HG02885 (cell line): Measurements from ENCODE around the gene MPV17.
"Not testable (repeated sequence)": the region's sequence is repeated elsewhere in the genome, so short reads cannot be mapped to it uniquely, and the experiment has no call there.

Experiments used
- ATAC-seq: cut with Tn5 transposase; IDR thresholded peaks from one replicate; pipeline ENCODE4 v1.9.1; 2021; ENCODE audit warnings: mild to moderate bottlenecking; ENCODE audit not compliant: unreplicated experiment, poor library complexity

MPV17 gene

GRCh38 chr2:27323596-27324285 lies 844 bp upstream of the MPV17 start:
- no peak for ATAC-seq

- ATAC-seq = no peak
Observed at GRCh38 chr2:27322301-27322765, 564 bp downstream of the MPV17 start.

DNA sequence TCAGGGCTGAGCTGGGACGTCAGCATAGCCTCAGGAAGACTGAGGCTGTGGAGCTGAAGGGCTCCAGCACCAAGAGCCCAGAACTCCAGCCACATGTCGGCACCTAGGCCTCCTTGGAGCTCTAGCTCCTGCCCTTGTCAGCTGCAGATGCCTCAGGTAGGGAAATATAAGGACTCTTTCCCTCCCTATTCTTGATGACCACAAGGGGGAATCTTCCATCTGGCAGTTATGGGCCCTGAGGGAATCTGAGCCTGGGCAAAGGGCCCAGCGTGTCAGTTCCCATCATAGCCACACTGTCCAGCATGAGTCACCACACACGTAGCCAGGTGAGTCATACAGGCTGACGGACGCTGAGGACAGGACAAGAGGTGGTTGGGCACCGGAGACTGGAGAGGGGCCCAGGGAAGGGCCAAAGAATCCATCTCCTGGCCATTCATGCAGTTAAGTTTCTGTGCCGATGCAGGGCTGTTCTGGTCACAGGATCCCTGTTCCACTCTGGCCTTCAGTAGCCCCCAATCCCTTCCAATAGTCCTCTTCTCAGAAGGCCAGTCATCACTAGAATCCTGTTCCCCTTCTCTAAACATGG lies 1.8 kb downstream of the MPV17 start:
- ATAC-seq = no peak

DNA sequence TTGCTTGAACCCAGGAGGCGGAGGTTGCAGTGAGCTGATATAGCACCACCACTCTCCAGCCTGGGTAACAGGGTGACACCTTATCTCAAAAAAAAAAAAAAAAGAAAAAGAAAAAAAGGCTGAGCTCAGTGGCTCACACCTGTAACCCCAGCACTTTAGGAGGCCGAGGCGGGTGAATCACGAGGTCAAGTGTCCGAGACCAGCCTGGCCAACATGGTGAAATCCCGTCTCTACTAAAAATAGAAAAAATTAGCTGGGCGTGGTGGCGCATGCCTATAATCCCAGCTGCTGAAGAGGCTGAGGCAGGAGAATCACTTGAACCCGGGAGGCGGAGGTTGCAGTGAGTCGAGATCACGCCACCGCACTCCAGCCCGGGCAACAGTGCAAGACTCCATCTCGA lies 3.1 kb downstream of the MPV17 start:
- ATAC-seq = not testable (repeated sequence)

- ATAC-seq = no peak
Observed at GRCh38 chr2:27316655-27317412, 6.1 kb downstream of the MPV17 start.

- no peak for ATAC-seq
Observed at GRCh38 chr2:27315122-27315521, 7.8 kb downstream of the MPV17 start.

DNA sequence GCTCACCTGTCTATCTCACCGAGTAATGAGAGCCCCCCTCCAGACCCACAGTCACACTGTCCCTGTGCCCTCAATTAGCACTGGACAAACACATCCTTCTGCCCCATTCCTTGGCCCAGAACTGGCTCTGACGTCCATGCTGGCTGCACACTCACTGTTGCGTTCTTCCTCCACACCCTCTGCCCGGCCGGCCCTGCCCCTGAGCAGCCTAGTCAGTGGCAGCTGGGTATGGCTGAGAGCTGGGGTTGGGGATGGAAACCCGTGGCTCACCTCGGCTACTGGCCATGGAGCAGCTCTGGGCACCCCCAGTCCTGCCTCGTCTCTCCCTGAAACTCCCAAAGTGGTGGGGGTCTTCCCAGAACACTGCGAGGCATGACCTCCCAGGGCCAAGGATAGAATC lies 8.2 kb downstream of the MPV17 start:
- no peak for ATAC-seq

DNA sequence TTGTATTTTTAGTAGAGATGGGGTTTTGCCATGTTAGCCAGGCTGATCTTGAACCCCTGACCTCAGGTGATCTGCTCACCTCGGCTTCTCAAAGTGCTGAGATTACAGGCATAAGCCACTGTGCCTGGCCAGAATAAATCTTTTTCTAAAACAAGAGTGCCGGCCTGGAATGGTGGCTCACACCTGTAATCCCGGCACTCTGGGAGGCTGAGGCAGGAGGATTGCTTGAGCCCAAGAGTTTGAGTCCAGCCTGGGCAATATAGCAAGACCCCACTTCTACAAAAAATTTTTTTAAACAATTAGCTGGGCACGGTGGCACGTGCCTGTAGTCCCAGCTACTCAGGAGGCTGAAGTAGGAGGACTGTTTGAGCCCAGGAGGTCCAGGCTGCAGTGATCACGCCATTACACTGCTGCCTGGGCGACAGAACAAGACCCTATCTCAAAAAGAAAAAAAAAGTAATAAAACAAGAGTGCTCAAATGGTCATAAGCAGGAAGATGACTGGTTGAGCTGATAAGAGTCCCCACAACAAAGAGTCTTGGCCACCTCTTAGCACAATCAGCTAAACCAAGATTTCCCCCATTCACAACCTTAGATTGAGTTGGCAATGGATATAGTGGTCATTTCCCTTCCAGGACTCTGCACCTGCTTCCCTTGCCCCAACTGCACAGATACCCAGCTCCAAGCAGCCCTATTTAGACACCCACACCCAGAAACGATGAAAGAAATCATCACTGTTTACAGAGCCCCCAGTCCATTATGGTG lies 8.8 kb downstream of the MPV17 start:
- ATAC-seq = no peak

DNA sequence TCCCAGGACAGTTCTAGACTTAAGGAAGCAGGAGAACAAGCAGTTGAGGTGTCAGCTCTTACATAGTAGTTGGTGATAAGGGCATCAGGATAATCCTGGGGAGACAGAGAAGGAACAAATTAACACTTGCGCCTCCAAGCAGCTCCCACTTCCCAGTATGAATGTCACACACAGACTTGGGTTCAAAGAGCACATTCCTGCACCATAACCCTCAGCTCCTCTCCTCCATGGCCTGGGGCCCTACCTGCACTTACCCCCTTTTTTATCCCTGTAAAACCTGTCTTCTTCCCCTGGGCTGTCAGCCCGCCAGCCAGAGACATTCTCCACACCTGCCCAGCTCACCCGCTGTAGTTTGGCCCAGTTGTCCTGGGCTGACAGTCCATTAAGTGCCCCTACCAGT lies 10.7 kb downstream of the MPV17 start:
- ATAC-seq = no peak

DNA sequence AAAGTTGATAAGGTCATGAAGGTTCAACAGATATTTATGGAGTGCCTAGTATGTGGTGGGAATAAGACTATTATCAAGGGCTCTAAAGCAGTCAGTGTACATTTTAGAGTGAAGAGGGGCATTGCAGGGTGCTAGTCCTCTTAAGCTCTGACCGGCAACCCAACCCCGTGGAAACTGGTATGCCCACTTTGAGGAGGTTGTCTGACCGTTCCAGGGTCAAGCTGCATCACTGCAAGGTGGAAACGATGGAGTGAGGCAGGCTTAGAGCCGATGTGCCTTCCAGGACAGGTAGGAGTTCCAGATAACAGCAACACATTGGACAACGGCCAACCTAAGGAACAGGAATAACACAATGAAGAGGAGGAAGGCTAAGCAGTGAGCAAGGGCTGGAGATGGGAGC lies 13.2 kb downstream of the MPV17 start:
- ATAC-seq = no peak

DNA sequence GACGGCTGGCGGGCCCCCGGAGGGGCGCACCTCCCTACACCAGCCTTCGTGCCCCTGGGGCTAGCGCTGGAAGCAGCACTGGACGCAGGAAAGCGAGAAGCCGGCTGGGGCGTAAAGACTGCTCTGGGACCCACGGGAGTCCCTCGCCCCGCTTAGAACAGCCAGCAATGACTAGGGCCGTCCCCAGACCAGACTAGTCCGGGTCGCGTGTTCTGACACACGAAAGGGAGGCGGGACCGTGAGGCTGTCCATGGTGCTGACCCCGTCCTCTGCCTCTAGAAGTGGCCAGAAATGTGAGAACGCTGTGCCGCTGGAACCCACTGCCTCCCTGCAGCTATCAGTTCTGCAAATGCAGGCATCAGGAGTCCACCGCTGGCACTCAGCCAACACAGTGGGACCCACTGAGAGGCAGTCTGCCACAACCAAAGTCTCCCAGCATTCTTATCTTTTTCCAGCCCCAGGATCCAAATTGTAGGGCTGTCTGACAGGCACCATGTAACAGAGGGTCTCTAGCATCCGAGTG lies 14.5 kb downstream of the MPV17 start, which contains the start of gene UCN:
TSS of gene UCN (minus strand) at position 87 of the 523 bp plus-strand sequence. CDS start 550 bp downstream, outside the sequence.
- ATAC-seq = no peak

DNA sequence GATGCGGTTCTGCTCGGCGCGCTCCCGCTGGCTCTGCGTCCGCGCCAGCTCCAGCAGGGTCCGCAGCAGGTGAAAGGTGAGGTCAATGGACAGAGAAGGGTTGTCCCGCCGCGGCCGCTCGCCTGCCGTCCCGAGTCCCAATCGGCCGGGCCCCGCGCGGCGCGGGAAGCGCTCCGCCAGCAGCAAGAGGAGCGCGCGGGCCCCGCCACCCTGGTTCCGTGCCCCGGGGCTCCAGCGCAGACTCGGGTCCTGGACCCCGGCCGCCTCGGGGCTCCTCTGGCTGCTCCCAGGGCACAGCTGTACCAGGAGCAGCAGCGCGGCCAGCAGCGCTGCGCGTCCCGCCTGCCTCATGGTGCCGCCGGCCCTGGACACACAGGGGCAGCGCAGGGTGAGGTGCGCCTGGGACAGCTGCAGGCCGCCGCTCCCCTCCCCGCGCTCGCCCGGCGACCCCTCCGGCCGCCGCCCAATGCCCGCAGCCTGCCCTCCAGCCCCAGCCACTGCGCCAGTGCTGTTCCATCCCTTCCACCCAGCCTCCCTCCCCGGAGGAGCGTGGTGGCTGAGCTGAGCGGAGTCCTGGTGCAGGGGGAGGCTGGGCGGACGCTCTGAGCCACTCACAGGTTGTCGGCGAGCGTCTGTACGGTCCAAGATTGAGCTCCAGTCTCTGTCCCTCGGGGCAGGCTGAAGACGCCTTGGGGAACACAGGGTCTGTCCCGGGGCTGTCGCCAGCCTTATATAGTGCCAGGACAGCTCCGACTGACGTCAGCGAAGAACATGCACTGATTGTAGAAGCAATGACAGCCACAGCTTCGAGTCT lies 15.1 kb downstream of the MPV17 start:
- no peak for ATAC-seq

GRCh38 chr2:27307287-27307544 lies 15.7 kb downstream of the MPV17 start:
- ATAC-seq = no peak

- no peak for ATAC-seq
Observed at GRCh38 chr2:27306573-27307286, 16.2 kb downstream of the MPV17 start.

DNA sequence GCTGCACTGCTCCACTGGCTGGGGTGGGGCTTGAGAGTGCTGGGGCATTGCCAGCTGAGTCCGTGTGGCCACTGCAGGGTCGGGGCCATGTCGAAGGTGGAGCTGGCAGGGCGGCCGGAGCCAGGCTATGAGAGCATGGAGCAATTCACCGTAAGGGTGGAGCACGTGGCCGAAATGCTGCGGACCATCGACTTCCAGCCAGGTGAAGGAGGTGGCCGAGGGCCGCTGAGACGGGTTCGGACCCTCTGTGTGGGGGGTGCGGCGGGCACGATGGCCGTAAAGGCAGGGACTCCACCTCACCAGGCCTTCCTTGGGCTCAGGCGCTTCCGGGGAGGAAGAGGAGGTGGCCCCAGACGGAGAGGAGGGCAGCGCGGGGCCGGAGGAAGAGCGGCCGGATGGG lies 16.8 kb downstream of the MPV17 start:
- ATAC-seq = no peak

DNA sequence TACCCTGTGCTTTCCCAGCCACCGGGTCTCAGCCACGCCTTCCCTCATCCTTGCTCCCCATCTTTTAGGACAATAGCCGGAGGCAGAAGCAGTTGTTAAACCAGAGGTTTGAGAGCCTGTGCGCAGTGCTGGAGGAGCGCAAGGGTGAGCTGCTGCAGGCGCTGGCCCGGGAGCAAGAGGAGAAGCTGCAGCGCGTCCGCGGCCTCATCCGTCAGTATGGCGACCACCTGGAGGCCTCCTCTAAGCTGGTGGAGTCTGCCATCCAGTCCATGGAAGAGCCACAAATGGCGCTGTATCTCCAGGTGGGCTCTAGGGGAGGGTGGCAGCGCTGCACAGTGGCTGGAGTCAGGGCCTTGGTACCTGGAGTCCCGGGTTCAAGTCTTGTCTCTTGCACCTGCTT lies 17.4 kb downstream of the MPV17 start:
- no peak for ATAC-seq

GRCh38 chr2:27304488-27305240 lies 18.2 kb downstream of the MPV17 start:
- ATAC-seq = no peak
